HepG2 (cell line): ENCODE measurements around the gene TP53. TPM values are rescaled to one million over a fixed set of nuclear protein-coding genes. Genes with fewer than 3 reads are reported as not detected.

Source experiments
- ATAC-seq: fragments of 200-7000 bp; cut with Tn5 transposase; 3 replicates; pipeline ENCODE4 v1.9.1; 2020; ENCODE audit warnings: mild to moderate bottlenecking, moderate library complexity
- BruUV-seq: library from RNA; stranded (reverse); fragments of 400-500 nt; replicated peaks from 2 replicates; lab custom pipeline; 2021; lab: Mats Ljungman, UMichigan
- CTCF ChIA-PET: fragments of 300-600 bp; formaldehyde crosslinking; extraction: SDS; loops from one replicate; lab custom pipeline; 2021; ENCODE audit warnings: low total read pairs, inconsistent platforms, low intra/inter-chr PET ratio; lab: Yijun Ruan, JAX
- POLR2A ChIA-PET: fragments of 350-600 bp; sonication (Branson Sonifier 250); formaldehyde crosslinking; loops from one replicate; lab custom pipeline; 2020; ENCODE audit warnings: antibody characterized with exemption, inconsistent platforms; lab: Yijun Ruan, JAX
- DNase-seq: peaks from one replicate; pipeline ENCODE4 v3.0.0-alpha.2; 2015; ENCODE audit warnings: low spot score
- FAIRE-seq: peaks from 3 replicates; lab custom pipeline; 2011; peaks lifted over from hg19 to GRCh38; lab: Jason Lieb, UNC
- H2AFZ ChIP-seq: one replicate; pipeline ENCODE4 v1.6.1; 2011; ENCODE audit warnings: low read length, inconsistent platforms
- H3K27ac ChIP-seq: fragments of 300-600 bp; 3 replicates; pipeline ENCODE4 v1.8.0; 2011; ENCODE audit warnings: mixed run types, mild to moderate bottlenecking, mixed read lengths, low read length, inconsistent platforms; ENCODE audit not compliant: insufficient read depth; ENCODE audit errors: extremely low read length
- H3K27me3 ChIP-seq, 2 experiments: fragments of 200-600 bp in 1 of 2; 2 replicates in 1 of 2; 3 replicates in 1 of 2; pipeline versions ENCODE4 v1.6.0 to v1.8.0; 2011; ENCODE audit warnings: low read length in 2 of 2, mild to moderate bottlenecking in 2 of 2, moderate library complexity in 2 of 2, inconsistent platforms in 1 of 2; ENCODE audit not compliant: insufficient read depth in 2 of 2, control insufficient read depth in 1 of 2
- H3K36me3 ChIP-seq, 2 experiments: fragments of 200-600 bp in 1 of 2; replicated peaks in 1 of 2; 2 replicates in 1 of 2; 3 replicates in 1 of 2; pipeline versions ENCODE4 v1.5.1 to v1.8.0; 2011; ENCODE audit warnings: low read length in 2 of 2, inconsistent platforms in 1 of 2; ENCODE audit not compliant: insufficient read depth in 2 of 2, control insufficient read depth in 1 of 2
- H3K4me1 ChIP-seq: 2 replicates; pipeline ENCODE4 v1.5.1; 2012; ENCODE audit warnings: low read length, inconsistent platforms; ENCODE audit not compliant: insufficient read depth
- H3K4me2 ChIP-seq: 2 replicates; pipeline ENCODE4 v1.6.0; 2011; ENCODE audit warnings: low read depth, low read length, inconsistent platforms
- H3K4me3 ChIP-seq, 3 experiments: fragments of 200-600 bp in 1 of 3; sonication (generic), shearing (Covaris generic) in 1 of 3; replicated peaks in 1 of 3; 2 replicates each; pipeline ENCODE4 v1.5.1; 2011 to 2016; ENCODE audit warnings: low read length in 3 of 3, inconsistent platforms in 2 of 3, low read depth in 2 of 3, mild to moderate bottlenecking in 2 of 3, control low read depth in 1 of 3, mixed read lengths in 1 of 3; ENCODE audit not compliant: insufficient read depth in 1 of 3
- H3K79me2 ChIP-seq: one replicate; pipeline ENCODE4 v1.6.1; 2011; ENCODE audit warnings: low read length, inconsistent platforms; ENCODE audit not compliant: insufficient read depth
- H3K9ac ChIP-seq: 2 replicates; pipeline ENCODE4 v1.6.0; 2011; ENCODE audit warnings: mild to moderate bottlenecking, low read depth, low read length, inconsistent platforms; ENCODE audit not compliant: insufficient read depth
- H3K9me3 ChIP-seq: 2 replicates; pipeline ENCODE4 v1.5.1; 2012; ENCODE audit warnings: mild to moderate bottlenecking, low read length
- H4K20me1 ChIP-seq: 2 replicates; pipeline ENCODE4 v1.6.0; 2011; ENCODE audit warnings: inconsistent platforms, mild to moderate bottlenecking, low read length, moderate library complexity; ENCODE audit not compliant: insufficient read depth
- ADNP ChIP-seq: sonication (generic); formaldehyde crosslinking; IDR thresholded peaks from 2 replicates; pipeline ENCODE4 v1.4.0; 2020; ENCODE audit warnings: missing genetic modification reagents
- DDIT3 ChIP-seq: sonication (generic); formaldehyde crosslinking; IDR thresholded peaks from 2 replicates; pipeline ENCODE4 v1.4.0; 2020; ENCODE audit warnings: mild to moderate bottlenecking, missing genetic modification reagents
- DNMT1 ChIP-seq: sonication (generic); formaldehyde crosslinking; IDR thresholded peaks from 2 replicates; pipeline ENCODE4 v1.5.1; 2020; ENCODE audit warnings: mild to moderate bottlenecking, missing genetic modification reagents
- FOSL1 ChIP-seq: sonication (generic); formaldehyde crosslinking; IDR thresholded peaks from 2 replicates; pipeline ENCODE4 v1.9.0; 2021; ENCODE audit warnings: missing genetic modification reagents, borderline replicate concordance
- HMG20A ChIP-seq: IDR thresholded peaks from 2 replicates; pipeline ENCODE4 v1.6.1; 2016; ENCODE audit warnings: borderline replicate concordance
- NAIF1 ChIP-seq: sonication (generic); formaldehyde crosslinking; IDR thresholded peaks from 2 replicates; pipeline ENCODE4 v1.5.0; 2020; ENCODE audit warnings: mild to moderate bottlenecking, missing genetic modification reagents, borderline replicate concordance
- NFIB ChIP-seq: sonication (generic); formaldehyde crosslinking; IDR thresholded peaks from 2 replicates; pipeline ENCODE4 v1.9.0; 2021; ENCODE audit warnings: missing genetic modification reagents, mild to moderate bottlenecking, borderline replicate concordance
- PAWR ChIP-seq: sonication (generic); formaldehyde crosslinking; IDR thresholded peaks from 2 replicates; pipeline ENCODE4 v1.4.0; 2020; ENCODE audit warnings: missing genetic modification reagents, mild to moderate bottlenecking, borderline replicate concordance
- POLR2G ChIP-seq: fragments of 200-400 bp; formaldehyde crosslinking; IDR thresholded peaks from 2 replicates; pipeline ENCODE4 v1.6.1; 2018; ENCODE audit warnings: mild to moderate bottlenecking, low read depth, low read length, moderate library complexity
- SIX1 ChIP-seq: sonication (generic); formaldehyde crosslinking; IDR thresholded peaks from 2 replicates; pipeline ENCODE4 v1.4.0; 2020; ENCODE audit warnings: missing genetic modification reagents, borderline replicate concordance
- THAP11 ChIP-seq: IDR thresholded peaks from 2 replicates; pipeline ENCODE4 v1.6.1; 2016; ENCODE audit warnings: missing biosample characterization, missing genetic modification reagents
- ZBTB7B ChIP-seq: sonication (generic); formaldehyde crosslinking; IDR thresholded peaks from 2 replicates; pipeline ENCODE4 v1.4.0; 2020; ENCODE audit warnings: missing genetic modification reagents
- ZNF24 ChIP-seq: fragments of 450-650 bp; IDR thresholded peaks from 2 replicates; pipeline ENCODE4 v1.6.1; 2017; ENCODE audit warnings: antibody characterized with exemption, mild to moderate bottlenecking
- ZNF557 ChIP-seq: sonication (generic); formaldehyde crosslinking; IDR thresholded peaks from 2 replicates; pipeline ENCODE4 v1.4.0; 2020; ENCODE audit warnings: missing genetic modification reagents
- ZNF577 ChIP-seq: sonication (generic); formaldehyde crosslinking; IDR thresholded peaks from 2 replicates; pipeline ENCODE4 v1.4.0; 2020; ENCODE audit warnings: mild to moderate bottlenecking, low read depth, missing genetic modification reagents, borderline replicate concordance
- ZNF691 ChIP-seq: sonication (generic); formaldehyde crosslinking; IDR thresholded peaks from 2 replicates; pipeline ENCODE4 v1.4.0; 2020; ENCODE audit warnings: missing genetic modification reagents, low read depth, mild to moderate bottlenecking, borderline replicate concordance
- ZNF703 ChIP-seq: sonication (generic); formaldehyde crosslinking; IDR thresholded peaks from 2 replicates; pipeline ENCODE4 v1.5.1; 2020; ENCODE audit warnings: missing genetic modification reagents, mild to moderate bottlenecking, moderate library complexity, borderline replicate concordance
- ZNF75D ChIP-seq: sonication (generic); formaldehyde crosslinking; IDR thresholded peaks from 2 replicates; pipeline ENCODE4 v1.8.1; 2023; ENCODE audit warnings: missing genetic modification reagents, mild to moderate bottlenecking, borderline replicate concordance
- ZNF766 ChIP-seq: sonication (generic); formaldehyde crosslinking; IDR thresholded peaks from 2 replicates; pipeline ENCODE4 v1.5.0; 2020; ENCODE audit warnings: missing genetic modification reagents, borderline replicate concordance
- WGBS: methylation state at CpG from one replicate; pipeline ENCODE4 v1.1.6; 2017; ENCODE audit warnings: low lambda C conversion rate; 5-methylcytosine and 5-hydroxymethylcytosine counted together
- in situ Hi-C: cut with HindIII; loops from 2 replicates; pipeline ENCODE4 v1.10.0; 2017; ENCODE audit warnings: low pct_unique_long_range_greater_than_20kb; ENCODE audit not compliant: extremely low pct_ligation_motif_present
- intact Hi-C: fragments of 100-400 bp; cut with micrococcal nuclease; formaldehyde crosslinking; loops from one replicate; pipeline ENCODE4 v1.10.0; 2022; ENCODE audit not compliant: unreplicated experiment
- polyA plus RNA-seq, 8 experiments: library from polyadenylated mRNA; depleted of rRNA in 3 of 8; stranded (reverse) in 7 of 8; unstranded in 1 of 8; fragments of >200 nt; fragmentation: Illumina TruSeq in 4 of 8; extraction: Trizol in 4 of 8; gene quantifications; 2 replicates each; pipeline versions ENCODE4 v1.2.1 to v1.2.3, GENCODE V29; 2011 to 2016; ENCODE audit warnings: low read depth in 4 of 8, missing spikeins in 1 of 8, mixed read lengths in 1 of 8; ENCODE audit not compliant: insufficient read depth in 1 of 8
- total RNA-seq, 5 experiments: library from RNA; depleted of rRNA; stranded (reverse); fragments of >200 nt; fragmentation: Illumina TruSeq; extraction: Trizol; gene quantifications; 2 replicates each; pipeline ENCODE4 v1.2.3, GENCODE V29; 2016; ENCODE audit warnings: low read depth in 1 of 5
- TF ChIP-seq, protein P1 (sequence below): sonication (generic); formaldehyde crosslinking; IDR thresholded peaks from 2 replicates; pipeline ENCODE4 v1.5.0; 2020; ENCODE audit warnings: missing genetic modification reagents

The TP53 gene
- total and polyA plus RNA-seq, 2 of the 13 experiments (the other 11 are each of a cell fraction or from before 2014, with no cell fraction given), result 17.1 to 29.9 TPM

- no peak for TF ChIP-seq ZBTB7B (CRISPR knock-in tag)
- no peak for TF ChIP-seq SIX1 (CRISPR knock-in tag)
- TF ChIP-seq ADNP, result no peak
- TF ChIP-seq, protein P1, sequence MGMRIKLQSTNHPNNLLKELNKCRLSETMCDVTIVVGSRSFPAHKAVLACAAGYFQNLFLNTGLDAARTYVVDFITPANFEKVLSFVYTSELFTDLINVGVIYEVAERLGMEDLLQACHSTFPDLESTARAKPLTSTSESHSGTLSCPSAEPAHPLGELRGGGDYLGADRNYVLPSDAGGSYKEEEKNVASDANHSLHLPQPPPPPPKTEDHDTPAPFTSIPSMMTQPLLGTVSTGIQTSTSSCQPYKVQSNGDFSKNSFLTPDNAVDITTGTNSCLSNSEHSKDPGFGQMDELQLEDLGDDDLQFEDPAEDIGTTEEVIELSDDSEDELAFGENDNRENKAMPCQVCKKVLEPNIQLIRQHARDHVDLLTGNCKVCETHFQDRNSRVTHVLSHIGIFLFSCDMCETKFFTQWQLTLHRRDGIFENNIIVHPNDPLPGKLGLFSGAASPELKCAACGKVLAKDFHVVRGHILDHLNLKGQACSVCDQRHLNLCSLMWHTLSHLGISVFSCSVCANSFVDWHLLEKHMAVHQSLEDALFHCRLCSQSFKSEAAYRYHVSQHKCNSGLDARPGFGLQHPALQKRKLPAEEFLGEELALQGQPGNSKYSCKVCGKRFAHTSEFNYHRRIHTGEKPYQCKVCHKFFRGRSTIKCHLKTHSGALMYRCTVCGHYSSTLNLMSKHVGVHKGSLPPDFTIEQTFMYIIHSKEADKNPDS (CRISPR knock-in tag), result no peak
Measured at GRCh38 chr17:7684851-7685532, 2.3 kb downstream of the TP53 start (continued).

- no peak overlapping the region for H2AFZ ChIP-seq
- no peaks in the 10 kb centered on the region for H3K4me1 ChIP-seq
- H3K27me3 ChIP-seq, result no peaks in the 10 kb centered on the region; a peak in 1 of 5 replicates
- ATAC-seq (no peak), FAIRE-seq (no peak), DNase-seq (no peak)
- 94% methylated on average over 10 of the region's 10 CpGs for WGBS
- H3K9me3 ChIP-seq, result peaks cover 7% of the 10 kb centered on the region; the same call in 1 of the 2 replicates
- H3K79me2 ChIP-seq, result peaks cover 3% of the 10 kb centered on the region
- intact Hi-C loops, result no loop called here
- no peaks in the 10 kb centered on the region for H4K20me1 ChIP-seq
- in situ Hi-C loops, result no loop called here
- POLR2A ChIA-PET, result interaction anchor here (0.5 to 1.9 kb wide), 4 partner anchors 10 to 230 kb away, joined by 3 to 5 read pairs (median 4); partner anchors contain the start of genes SAT2 and TP53
- CTCF ChIA-PET, result no interaction called here
- peaks cover 16 to 21% of the 10 kb centered on the region in 2 experiments; a peak in 4 of 5 replicates for H3K36me3 ChIP-seq
- H3K9ac ChIP-seq, result no peak overlapping the region
- H3K27ac ChIP-seq, result no peak overlapping the region
- no peak overlapping the region for H3K4me2 ChIP-seq
- no peak overlapping the region for H3K4me3 ChIP-seq
- BruUV-seq, result no TSS peak
- TF ChIP-seq ZNF75D (CRISPR knock-in tag) (no peak), THAP11 (CRISPR knock-in tag) (no peak), ZNF557 (CRISPR knock-in tag) (no peak), DDIT3 (no peak), NAIF1 (CRISPR knock-in tag) (no peak), ZNF703 (CRISPR knock-in tag) (no peak), ZNF577 (CRISPR knock-in tag) (no peak), DNMT1 (CRISPR knock-in tag) (no peak), ZNF766 (CRISPR knock-in tag) (no peak), ZNF691 (CRISPR knock-in tag) (no peak), POLR2G (no peak), PAWR (CRISPR knock-in tag) (no peak), HMG20A (no peak), FOSL1 (CRISPR knock-in tag) (no peak), NFIB (CRISPR knock-in tag) (no peak), ZNF24 (no peak)
Measured at GRCh38 chr17:7677388-7678067, 9.8 kb downstream of the TP53 start.
